Gastroesophageal sphincter (tissue), 3 donors: Measurements from ENCODE around the gene NFIX.

Experiments used
- POLR2AphosphoS5 ChIP-seq: sonication (generic); formaldehyde crosslinking; IDR thresholded peaks from one replicate; pipeline ENCODE4 v1.6.1; 2017; ENCODE audit warnings: antibody characterized with exemption
- TF ChIP-seq, protein P1 (sequence below), 4 experiments: fragments of 200-600 bp in 2 of 4; fragments of 450-650 bp in 2 of 4; sonication (generic) in 1 of 4; IDR thresholded peaks; one replicate each; pipeline ENCODE4 v1.5.1; 2017 to 2019; ENCODE audit warnings: antibody characterized with exemption in 4 of 4, mild to moderate bottlenecking in 2 of 4, moderate library complexity in 2 of 4

DNA sequence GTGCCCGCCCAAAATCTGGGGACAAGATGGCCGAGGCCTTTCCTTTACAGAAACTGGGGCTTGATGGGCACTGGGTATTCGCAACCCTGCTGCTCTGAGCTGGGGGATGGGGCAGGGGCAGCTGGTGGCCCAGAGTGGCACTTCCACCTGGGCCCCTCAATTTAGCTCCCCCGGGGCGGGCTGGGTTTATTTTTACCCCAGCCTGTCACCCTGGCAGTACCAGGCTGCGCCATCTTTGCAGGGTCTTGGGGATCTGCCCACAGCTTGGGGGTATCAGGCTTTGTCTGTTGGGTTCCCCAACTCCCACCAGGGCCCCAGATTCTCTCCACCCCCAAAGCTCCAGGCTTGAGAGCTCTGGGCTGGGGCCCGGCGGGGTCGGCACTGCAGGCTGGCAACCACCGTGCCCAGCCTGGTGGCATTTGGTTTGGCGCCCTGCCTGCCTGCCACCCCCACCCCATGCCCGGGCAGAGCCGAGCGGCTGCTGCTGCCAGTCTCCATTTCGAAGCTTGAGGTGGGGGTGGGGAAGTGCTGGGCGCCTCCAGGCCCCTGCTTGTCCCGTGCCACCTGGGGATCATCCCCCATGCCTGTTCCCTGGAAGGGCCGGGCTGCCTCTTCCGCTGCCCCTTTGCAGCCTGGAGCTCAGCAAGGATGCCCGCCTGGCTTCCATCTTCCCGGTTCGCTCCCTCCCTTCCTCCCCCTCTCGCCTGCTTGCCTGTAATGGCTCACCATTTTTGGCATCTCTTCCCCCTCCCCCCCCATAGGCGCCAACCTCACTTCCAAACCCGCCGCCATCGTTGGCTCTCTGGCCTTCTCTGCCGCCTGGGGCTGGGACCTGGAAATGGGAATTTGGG, 11.4 kb downstream of the NFIX start:
- peak; percentile 41 for TF ChIP-seq POLR2AphosphoS5
- TF ChIP-seq, protein P1, sequence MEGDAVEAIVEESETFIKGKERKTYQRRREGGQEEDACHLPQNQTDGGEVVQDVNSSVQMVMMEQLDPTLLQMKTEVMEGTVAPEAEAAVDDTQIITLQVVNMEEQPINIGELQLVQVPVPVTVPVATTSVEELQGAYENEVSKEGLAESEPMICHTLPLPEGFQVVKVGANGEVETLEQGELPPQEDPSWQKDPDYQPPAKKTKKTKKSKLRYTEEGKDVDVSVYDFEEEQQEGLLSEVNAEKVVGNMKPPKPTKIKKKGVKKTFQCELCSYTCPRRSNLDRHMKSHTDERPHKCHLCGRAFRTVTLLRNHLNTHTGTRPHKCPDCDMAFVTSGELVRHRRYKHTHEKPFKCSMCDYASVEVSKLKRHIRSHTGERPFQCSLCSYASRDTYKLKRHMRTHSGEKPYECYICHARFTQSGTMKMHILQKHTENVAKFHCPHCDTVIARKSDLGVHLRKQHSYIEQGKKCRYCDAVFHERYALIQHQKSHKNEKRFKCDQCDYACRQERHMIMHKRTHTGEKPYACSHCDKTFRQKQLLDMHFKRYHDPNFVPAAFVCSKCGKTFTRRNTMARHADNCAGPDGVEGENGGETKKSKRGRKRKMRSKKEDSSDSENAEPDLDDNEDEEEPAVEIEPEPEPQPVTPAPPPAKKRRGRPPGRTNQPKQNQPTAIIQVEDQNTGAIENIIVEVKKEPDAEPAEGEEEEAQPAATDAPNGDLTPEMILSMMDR (IDR thresholded peaks at IDR 0.05), result no peak
